ENCODE measurements around the gene OPCML. TPM values are rescaled to one million over a fixed set of nuclear protein-coding genes. Genes with fewer than 3 reads are reported as not detected.

Gene OPCML
- total and polyA plus RNA-seq, 2 of the 13 experiments (the other 11 are each of a cell fraction or from before 2014, with no cell fraction given), result not detected

GRCh38 chr11:132640952-132641351, 891.3 kb downstream of the OPCML start:
- Histone ChIP-seq H3K4me3 (replicated peaks in 1 of 3; ENCODE audit: insufficient read depth in 1 of 3, low read depth in 2 of 3, low read length in 3 of 3) (no peak overlapping the region), H3K4me2 (ENCODE audit: low read depth, low read length) (no peak overlapping the region), H3K4me1 (ENCODE audit: insufficient read depth, low read length) (no peaks in the 10 kb centered on the region), H2AFZ (ENCODE audit: low read length) (no peak overlapping the region), H3K27ac (ENCODE audit: extremely low read length, insufficient read depth, low read length) (no peak overlapping the region), H3K36me3 (replicated peaks in 1 of 2; ENCODE audit: control insufficient read depth in 1 of 2, insufficient read depth in 2 of 2, low read length in 2 of 2) (no peaks in the 10 kb centered on the region), H3K9me3 (ENCODE audit: low read length) (peaks cover 41% of the 10 kb centered on the region), H4K20me1 (ENCODE audit: insufficient read depth, low read length) (no peaks in the 10 kb centered on the region), H3K27me3 (ENCODE audit: control insufficient read depth in 1 of 2, insufficient read depth in 2 of 2, low read length in 2 of 2) (no peaks in the 10 kb centered on the region), H3K9ac (ENCODE audit: insufficient read depth, low read depth, low read length) (no peak overlapping the region), H3K79me2 (ENCODE audit: insufficient read depth, low read length) (no peaks in the 10 kb centered on the region)
- ChIA-PET POLR2A (no interaction called here), CTCF (ENCODE audit: low intra/inter-chr PET ratio, low total read pairs) (no interaction called here)
- no peak for TF ChIP-seq ZEB1 (IDR thresholded peaks at IDR 0.05; ENCODE audit: insufficient replicate concordance, low read depth)
- TF ChIP-seq ZNF296 (CRISPR knock-in tag; conservative IDR thresholded peaks at IDR 0.05), result no peak
- no peak for TF ChIP-seq HMGA1 (CRISPR knock-in tag; conservative IDR thresholded peaks at IDR 0.05)
- TF ChIP-seq MAFG (CRISPR knock-in tag; IDR thresholded peaks at IDR 0.05), result no peak
- TF ChIP-seq ZNF781 (CRISPR knock-in tag; IDR thresholded peaks at IDR 0.05; ENCODE audit: borderline replicate concordance, not compliant biosample characterization), result no peak
- no peak for TF ChIP-seq SALL2 (CRISPR knock-in tag; IDR thresholded peaks at IDR 0.05)
- no peak for TF ChIP-seq ISL2 (CRISPR knock-in tag; IDR thresholded peaks at IDR 0.05)
- no peak for TF ChIP-seq ZNF775 (CRISPR knock-in tag; IDR thresholded peaks at IDR 0.05; ENCODE audit: borderline replicate concordance)
- no peak for TF ChIP-seq BCLAF1 (IDR thresholded peaks at IDR 0.05)
- no peak for TF ChIP-seq ZBTB8A (CRISPR knock-in tag; IDR thresholded peaks at IDR 0.05; ENCODE audit: borderline replicate concordance, low read depth)
- no peak for TF ChIP-seq TOE1 (CRISPR knock-in tag; IDR thresholded peaks at IDR 0.05)
- TF ChIP-seq ZNF761 (CRISPR knock-in tag; conservative IDR thresholded peaks at IDR 0.05), result no peak
- TF ChIP-seq ZNF639 (CRISPR knock-in tag; conservative IDR thresholded peaks at IDR 0.05), result no peak
- 0% methylated on average over 2 of the region's 3 CpGs for WGBS (ENCODE audit: low lambda C conversion rate)
- intact Hi-C loops (cut with micrococcal nuclease; ENCODE audit: unreplicated experiment) (no loop called here), in situ Hi-C loops (cut with HindIII; ENCODE audit: extremely low pct_ligation_motif_present, low pct_unique_long_range_greater_than_20kb) (no loop called here)
- DNase-seq (ENCODE audit: low spot score) (no peak), ATAC-seq (no peak), FAIRE-seq (no peak)
- no TSS peak for BruUV-seq (replicated peaks)

All from HepG2 (cell line).